HG03354 (cell line): ENCODE measurements around the gene OR4L1.
"Not testable (repeated sequence)": the region's sequence is repeated elsewhere in the genome, so short reads cannot be mapped to it uniquely, and the experiment has no call there.

ENCODE experiments used
- ATAC-seq: cut with Tn5 transposase; IDR thresholded peaks from one replicate; pipeline ENCODE4 v1.9.1; 2021; ENCODE audit warnings: mild to moderate bottlenecking; ENCODE audit not compliant: unreplicated experiment, poor library complexity, severe bottlenecking

The OR4L1 gene, protein sequence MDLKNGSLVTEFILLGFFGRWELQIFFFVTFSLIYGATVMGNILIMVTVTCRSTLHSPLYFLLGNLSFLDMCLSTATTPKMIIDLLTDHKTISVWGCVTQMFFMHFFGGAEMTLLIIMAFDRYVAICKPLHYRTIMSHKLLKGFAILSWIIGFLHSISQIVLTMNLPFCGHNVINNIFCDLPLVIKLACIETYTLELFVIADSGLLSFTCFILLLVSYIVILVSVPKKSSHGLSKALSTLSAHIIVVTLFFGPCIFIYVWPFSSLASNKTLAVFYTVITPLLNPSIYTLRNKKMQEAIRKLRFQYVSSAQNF

DNA sequence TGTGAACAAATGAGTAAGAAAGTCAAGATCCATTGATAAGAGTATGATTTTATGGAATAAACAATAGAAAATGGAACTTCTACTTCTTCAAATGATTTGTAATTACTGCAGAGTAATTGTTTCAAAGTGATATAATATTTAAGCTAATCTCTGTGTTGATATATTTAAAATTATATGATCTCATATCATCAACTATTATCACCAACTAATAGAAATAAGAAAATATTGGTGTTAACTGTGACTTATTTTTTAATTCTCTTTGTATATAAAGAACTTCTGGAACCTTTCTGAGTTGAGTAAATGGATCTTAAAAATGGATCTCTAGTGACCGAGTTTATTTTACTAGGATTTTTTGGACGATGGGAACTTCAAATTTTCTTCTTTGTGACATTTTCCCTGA is at the start of gene OR4L1:
TSS of gene OR4L1 (plus strand) at position 301 of the 400 bp plus-strand sequence. CDS start at position 301, 0 bp downstream.
- no peak for ATAC-seq

DNA sequence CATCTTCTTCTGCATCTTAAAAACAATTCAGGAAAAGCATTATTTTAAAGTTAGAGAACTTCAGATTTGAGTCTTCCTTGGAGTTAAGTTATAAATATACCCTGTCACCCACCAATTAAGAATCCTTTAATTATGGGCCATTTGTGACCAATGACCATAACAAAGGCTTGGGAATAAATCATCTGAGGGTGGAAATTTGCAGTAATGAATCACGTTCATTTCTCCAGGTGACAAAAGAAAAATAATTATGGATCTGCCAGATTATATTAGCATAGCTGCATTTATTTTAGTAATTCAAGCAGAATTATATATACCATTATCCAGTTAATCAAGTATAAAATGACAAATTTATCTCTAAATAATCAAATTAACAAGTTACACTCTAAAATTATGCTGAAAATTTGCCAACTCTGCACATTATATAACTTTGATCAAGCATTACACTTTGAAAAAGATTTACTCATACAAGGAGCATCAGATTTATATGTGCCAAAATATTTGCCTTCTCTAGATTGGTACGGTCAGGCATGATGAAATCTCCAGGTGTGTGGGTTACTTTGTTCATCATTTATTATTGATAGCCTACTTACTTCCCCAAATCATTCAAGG is 40.5 kb upstream of the OR4L1 start, which contains the start of gene OR4K14:
TSS of gene OR4K14 (minus strand) at position 51 of the 609 bp plus-strand sequence. CDS start 4,114 bp downstream, outside the sequence.
- no peak for ATAC-seq

DNA sequence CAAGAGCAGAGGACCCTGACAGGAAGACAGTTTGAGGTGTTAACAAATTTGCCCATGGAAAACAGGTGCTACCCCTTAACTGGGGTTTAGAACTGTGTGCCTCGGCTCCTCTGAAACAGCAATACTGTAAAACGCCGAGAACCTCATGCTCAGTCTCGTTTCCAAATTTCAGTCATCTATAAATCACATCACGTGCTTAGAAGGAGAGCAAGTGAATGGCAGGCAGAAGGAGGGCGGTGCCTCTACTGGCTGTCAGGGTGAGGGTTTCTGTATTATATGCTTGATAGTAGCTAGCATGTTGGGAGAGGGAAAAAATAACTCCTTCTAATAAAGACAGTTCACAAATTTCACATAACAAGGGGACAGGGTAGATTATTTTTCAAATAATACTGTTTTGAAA is 28.8 kb upstream of the OR4L1 start:
- no peak for ATAC-seq

DNA sequence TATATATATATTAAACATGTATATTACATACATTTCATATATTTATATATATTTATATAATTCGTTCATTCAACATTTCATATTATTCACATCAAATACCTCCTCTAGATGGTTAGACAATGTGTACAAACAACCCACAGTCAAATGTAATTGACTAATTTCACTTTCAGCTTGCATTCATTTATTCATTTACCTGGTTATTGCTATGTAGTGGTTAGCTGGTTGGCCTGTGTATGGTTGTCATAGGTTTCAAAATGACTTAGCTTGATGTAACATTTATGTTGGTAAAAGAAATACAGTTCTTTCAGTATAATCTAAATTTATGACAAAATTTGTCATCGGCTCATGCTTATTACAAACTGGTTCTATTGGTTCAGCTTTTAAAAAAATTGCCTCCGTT is 24.4 kb upstream of the OR4L1 start:
- no peak for ATAC-seq

DNA sequence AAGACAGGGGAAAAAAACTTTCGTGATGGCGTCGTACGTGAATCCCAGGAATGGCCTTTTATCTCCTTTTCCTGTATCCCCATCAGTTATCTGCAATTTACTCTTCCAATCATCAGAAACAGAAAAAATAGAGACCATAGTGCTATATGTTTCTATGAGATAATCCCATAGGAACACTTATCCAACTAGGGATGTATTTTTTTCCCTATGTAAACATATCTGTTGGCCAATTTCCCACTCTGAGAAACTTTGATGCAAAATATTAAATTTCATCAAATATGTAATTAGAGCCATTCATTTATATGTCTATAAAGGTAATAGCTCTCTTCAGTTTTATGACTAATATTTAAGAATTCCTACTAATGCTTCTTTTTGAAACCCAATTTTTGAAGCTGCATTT is 23.9 kb upstream of the OR4L1 start, which contains the start of gene OR4K13:
TSS of gene OR4K13 (minus strand) at position 101 of the 400 bp plus-strand sequence. CDS start 1,280 bp downstream, outside the sequence.
- ATAC-seq: no peak

DNA sequence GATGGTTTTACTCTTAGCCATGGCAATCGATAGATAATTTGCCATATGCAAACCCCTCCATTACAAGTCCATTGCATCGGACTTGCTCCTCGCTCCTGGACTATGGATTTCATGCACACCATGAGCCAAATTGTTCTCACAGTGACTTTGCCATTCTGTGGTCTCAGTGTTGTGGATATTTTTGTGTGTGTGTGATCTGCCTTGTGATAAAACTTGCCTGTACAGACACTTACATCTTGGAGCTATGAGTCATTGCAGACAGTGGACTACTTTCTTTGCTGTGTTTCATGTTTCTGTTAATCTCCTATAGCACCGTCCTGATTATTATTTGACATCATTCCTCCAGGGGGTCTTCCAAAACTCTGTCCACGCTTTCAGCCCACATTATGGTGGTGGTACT is 15.6 kb upstream of the OR4L1 start:
- ATAC-seq: no peak

DNA sequence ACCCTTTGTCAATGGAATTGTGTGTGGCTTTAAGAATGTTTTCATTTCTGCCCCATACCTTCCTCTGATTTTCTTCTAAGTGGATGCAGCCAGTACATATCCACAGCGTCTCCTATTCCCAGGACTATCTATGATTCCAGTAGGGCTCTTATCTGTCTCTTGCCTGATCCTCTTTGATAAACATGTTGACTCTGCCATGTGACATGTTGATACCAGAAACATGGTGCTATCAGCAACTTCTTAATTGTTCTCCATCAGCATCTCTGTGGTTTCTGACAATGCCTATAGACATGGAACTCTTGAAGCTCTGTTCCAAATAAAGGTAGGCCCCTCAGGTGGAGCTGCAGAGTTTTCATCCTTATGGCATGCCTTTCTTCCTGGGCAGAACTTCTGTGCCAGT is 11.6 kb upstream of the OR4L1 start:
- ATAC-seq: no peak

DNA sequence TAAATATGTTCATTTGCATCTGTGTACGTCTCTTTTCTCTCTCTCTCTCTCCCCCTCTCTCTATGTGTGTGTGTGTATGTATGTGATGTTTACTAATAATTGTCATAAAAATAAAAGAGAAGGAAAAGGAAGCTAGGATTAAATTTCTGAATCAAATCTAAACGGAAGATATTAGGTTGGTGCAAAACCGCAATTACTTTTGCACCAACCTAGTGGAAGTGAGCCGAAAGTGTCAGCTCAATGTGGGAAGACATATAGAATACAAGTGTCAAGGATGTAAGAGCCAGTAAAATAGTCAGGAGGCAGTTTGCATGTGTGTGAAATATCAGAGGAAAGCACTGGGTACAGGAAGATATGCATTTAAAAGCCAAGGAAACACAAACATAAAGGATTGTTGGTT is 32.2 kb downstream of the OR4L1 start:
- no peak for ATAC-seq

DNA sequence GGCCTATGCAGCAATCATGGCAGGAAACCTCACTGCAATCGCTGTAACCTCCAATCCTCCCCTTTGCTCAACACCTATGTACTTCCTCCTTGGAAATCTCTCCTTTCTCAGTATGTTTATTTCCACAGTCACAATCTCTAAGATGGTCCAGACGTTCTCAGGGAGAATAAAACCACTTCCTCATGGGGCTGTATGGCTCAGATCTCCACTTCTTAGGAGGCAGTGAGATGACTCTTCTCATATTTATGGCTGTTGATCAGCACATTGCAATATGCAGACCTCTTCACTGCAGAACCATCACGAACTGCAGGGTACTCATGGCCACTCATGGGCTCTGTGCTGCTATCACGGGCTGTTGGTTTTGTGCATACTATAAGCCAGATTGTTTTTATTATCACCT is 33.6 kb downstream of the OR4L1 start:
- ATAC-seq: no peak

DNA sequence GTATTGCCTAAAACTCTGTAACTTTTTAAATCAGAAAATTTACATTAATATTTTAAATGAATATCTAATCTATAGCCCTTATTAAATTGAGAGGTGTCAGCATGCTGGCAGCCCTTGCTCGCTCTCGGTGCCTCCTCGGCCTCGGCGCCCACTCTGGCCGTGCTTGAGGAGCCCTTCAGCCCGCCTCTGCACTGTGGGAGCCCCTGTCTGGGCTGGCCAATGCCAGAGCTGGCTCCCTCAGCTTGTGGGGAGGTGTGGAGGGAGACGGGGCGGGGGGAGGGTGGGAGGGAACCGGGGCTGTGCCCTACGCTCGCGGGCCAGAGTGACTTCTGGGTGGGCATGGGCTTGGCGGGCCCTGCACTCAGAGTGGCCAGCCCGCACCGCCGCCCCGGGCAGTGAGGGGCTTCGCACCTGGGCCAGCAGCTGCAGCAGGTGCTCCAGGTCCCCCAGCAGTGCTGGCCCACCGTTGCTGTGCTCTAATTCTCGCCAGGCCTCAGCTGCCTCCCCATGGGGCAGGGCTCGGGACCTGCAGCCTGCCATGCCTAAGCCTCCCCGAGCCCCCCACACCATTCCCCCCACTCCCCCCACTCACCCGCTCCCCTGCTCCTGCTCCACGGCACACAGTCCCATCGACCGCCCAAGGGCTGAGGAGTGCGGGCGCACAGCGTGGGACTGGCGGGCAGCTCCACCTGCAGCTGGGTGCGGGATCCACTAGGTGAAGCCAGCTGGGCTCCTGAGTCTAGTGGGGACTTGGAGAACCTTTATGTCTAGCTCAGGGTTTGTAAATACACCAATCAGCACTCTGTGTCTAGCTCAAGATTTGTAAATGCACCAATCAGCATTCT is 39.3 kb downstream of the OR4L1 start:
- not testable (repeated sequence) for ATAC-seq

DNA sequence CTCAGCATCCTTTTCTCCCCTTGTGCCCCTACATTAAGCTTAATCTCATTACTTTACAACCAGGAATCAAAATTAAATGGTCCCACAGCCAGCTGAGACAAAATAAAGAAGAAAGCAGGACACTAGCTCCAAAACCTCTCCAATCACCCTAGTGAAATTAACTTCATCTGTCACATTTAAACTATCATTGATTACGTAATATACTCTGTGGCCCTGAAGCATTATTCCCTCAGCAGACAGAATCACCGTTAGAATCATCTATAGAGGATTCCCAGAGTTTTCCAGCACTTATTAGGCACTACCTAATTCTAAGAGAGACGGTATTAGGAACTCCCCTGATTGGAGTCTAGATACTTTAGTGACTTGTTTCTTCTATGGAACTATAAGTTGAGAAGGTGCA is 50.6 kb downstream of the OR4L1 start, which contains the start of gene OR4K17:
TSS of gene OR4K17 (plus strand) at position 302 of the 400 bp plus-strand sequence. CDS start 6,761 bp downstream, outside the sequence.
- no peak for ATAC-seq
